HepG2 (cell line): ENCODE data around the gene BCL2L11. TPM values are rescaled to one million over a fixed set of nuclear protein-coding genes. Genes with fewer than 3 reads are reported as not detected.

Source experiments
- ATAC-seq: fragments of 200-7000 bp; cut with Tn5 transposase; 3 replicates; pipeline ENCODE4 v1.9.1; 2020; ENCODE audit warnings: mild to moderate bottlenecking, moderate library complexity
- BruUV-seq: library from RNA; stranded (reverse); fragments of 400-500 nt; replicated peaks from 2 replicates; lab custom pipeline; 2021; lab: Mats Ljungman, UMichigan
- CTCF ChIA-PET: fragments of 300-600 bp; formaldehyde crosslinking; extraction: SDS; loops from one replicate; lab custom pipeline; 2021; ENCODE audit warnings: low total read pairs, inconsistent platforms, low intra/inter-chr PET ratio; lab: Yijun Ruan, JAX
- POLR2A ChIA-PET: fragments of 350-600 bp; sonication (Branson Sonifier 250); formaldehyde crosslinking; loops from one replicate; lab custom pipeline; 2020; ENCODE audit warnings: antibody characterized with exemption, inconsistent platforms; lab: Yijun Ruan, JAX
- DNase-seq: peaks from one replicate; pipeline ENCODE4 v3.0.0-alpha.2; 2015; ENCODE audit warnings: low spot score
- FAIRE-seq: peaks from 3 replicates; lab custom pipeline; 2011; peaks lifted over from hg19 to GRCh38; lab: Jason Lieb, UNC
- H2AFZ ChIP-seq: one replicate; pipeline ENCODE4 v1.6.1; 2011; ENCODE audit warnings: low read length, inconsistent platforms
- H3K27ac ChIP-seq: fragments of 300-600 bp; 3 replicates; pipeline ENCODE4 v1.8.0; 2011; ENCODE audit warnings: mixed run types, mild to moderate bottlenecking, mixed read lengths, low read length, inconsistent platforms; ENCODE audit not compliant: insufficient read depth; ENCODE audit errors: extremely low read length
- H3K27me3 ChIP-seq, 2 experiments: fragments of 200-600 bp in 1 of 2; 2 replicates in 1 of 2; 3 replicates in 1 of 2; pipeline versions ENCODE4 v1.6.0 to v1.8.0; 2011; ENCODE audit warnings: low read length in 2 of 2, mild to moderate bottlenecking in 2 of 2, moderate library complexity in 2 of 2, inconsistent platforms in 1 of 2; ENCODE audit not compliant: insufficient read depth in 2 of 2, control insufficient read depth in 1 of 2
- H3K36me3 ChIP-seq, 2 experiments: fragments of 200-600 bp in 1 of 2; replicated peaks in 1 of 2; 2 replicates in 1 of 2; 3 replicates in 1 of 2; pipeline versions ENCODE4 v1.5.1 to v1.8.0; 2011; ENCODE audit warnings: low read length in 2 of 2, inconsistent platforms in 1 of 2; ENCODE audit not compliant: insufficient read depth in 2 of 2, control insufficient read depth in 1 of 2
- H3K4me1 ChIP-seq: 2 replicates; pipeline ENCODE4 v1.5.1; 2012; ENCODE audit warnings: low read length, inconsistent platforms; ENCODE audit not compliant: insufficient read depth
- H3K4me2 ChIP-seq: 2 replicates; pipeline ENCODE4 v1.6.0; 2011; ENCODE audit warnings: low read depth, low read length, inconsistent platforms
- H3K4me3 ChIP-seq, 3 experiments: fragments of 200-600 bp in 1 of 3; sonication (generic), shearing (Covaris generic) in 1 of 3; replicated peaks in 1 of 3; 2 replicates each; pipeline ENCODE4 v1.5.1; 2011 to 2016; ENCODE audit warnings: low read length in 3 of 3, inconsistent platforms in 2 of 3, low read depth in 2 of 3, mild to moderate bottlenecking in 2 of 3, control low read depth in 1 of 3, mixed read lengths in 1 of 3; ENCODE audit not compliant: insufficient read depth in 1 of 3
- H3K79me2 ChIP-seq: one replicate; pipeline ENCODE4 v1.6.1; 2011; ENCODE audit warnings: low read length, inconsistent platforms; ENCODE audit not compliant: insufficient read depth
- H3K9ac ChIP-seq: 2 replicates; pipeline ENCODE4 v1.6.0; 2011; ENCODE audit warnings: mild to moderate bottlenecking, low read depth, low read length, inconsistent platforms; ENCODE audit not compliant: insufficient read depth
- H3K9me3 ChIP-seq: 2 replicates; pipeline ENCODE4 v1.5.1; 2012; ENCODE audit warnings: mild to moderate bottlenecking, low read length
- H4K20me1 ChIP-seq: 2 replicates; pipeline ENCODE4 v1.6.0; 2011; ENCODE audit warnings: inconsistent platforms, mild to moderate bottlenecking, low read length, moderate library complexity; ENCODE audit not compliant: insufficient read depth
- FLYWCH1 ChIP-seq: sonication (generic); formaldehyde crosslinking; IDR thresholded peaks from 2 replicates; pipeline ENCODE4 v1.8.1; 2023; ENCODE audit warnings: mild to moderate bottlenecking, missing genetic modification reagents
- KLF9 ChIP-seq: IDR thresholded peaks from 2 replicates; pipeline ENCODE4 v1.6.1; 2016; ENCODE audit warnings: low read depth
- PREB ChIP-seq: sonication (generic); formaldehyde crosslinking; IDR thresholded peaks from 2 replicates; pipeline ENCODE4 v1.4.0; 2020; ENCODE audit warnings: missing genetic modification reagents
- TRIM24 ChIP-seq: sonication (generic); formaldehyde crosslinking; IDR thresholded peaks from 2 replicates; pipeline ENCODE4 v1.8.0; 2022; ENCODE audit warnings: mild to moderate bottlenecking, missing genetic modification reagents
- ZBTB40 ChIP-seq, 2 experiments: fragments of 450-650 bp in 1 of 2; sonication (generic) in 1 of 2; formaldehyde crosslinking in 1 of 2; IDR thresholded peaks; 2 replicates each; pipeline versions ENCODE4 v1.6.1 to v1.8.0; 2016 to 2022; ENCODE audit warnings: antibody characterized with exemption in 1 of 2, mild to moderate bottlenecking in 1 of 2, missing genetic modification reagents in 1 of 2
- ZBTB49 ChIP-seq: sonication (generic); formaldehyde crosslinking; IDR thresholded peaks from 2 replicates; pipeline ENCODE4 v1.4.0; 2020; ENCODE audit warnings: missing genetic modification reagents, borderline replicate concordance
- ZNF263 ChIP-seq: sonication (generic); formaldehyde crosslinking; IDR thresholded peaks from 2 replicates; pipeline ENCODE4 v1.4.0; 2020; ENCODE audit warnings: missing genetic modification reagents
- ZNF34 ChIP-seq: sonication (generic); formaldehyde crosslinking; IDR thresholded peaks from 2 replicates; pipeline ENCODE4 v1.4.0; 2020; ENCODE audit warnings: mild to moderate bottlenecking, missing genetic modification reagents, borderline replicate concordance
- ZNF605 ChIP-seq: sonication (generic); formaldehyde crosslinking; IDR thresholded peaks from 2 replicates; pipeline ENCODE4 v1.8.0; 2022; ENCODE audit warnings: mild to moderate bottlenecking, missing genetic modification reagents
- ZNF777 ChIP-seq: sonication (generic); formaldehyde crosslinking; IDR thresholded peaks from 2 replicates; pipeline ENCODE4 v1.4.0; 2020; ENCODE audit warnings: missing genetic modification reagents
- WGBS: methylation state at CpG from one replicate; pipeline ENCODE4 v1.1.6; 2017; ENCODE audit warnings: low lambda C conversion rate; 5-methylcytosine and 5-hydroxymethylcytosine counted together
- in situ Hi-C: cut with HindIII; loops from 2 replicates; pipeline ENCODE4 v1.10.0; 2017; ENCODE audit warnings: low pct_unique_long_range_greater_than_20kb; ENCODE audit not compliant: extremely low pct_ligation_motif_present
- intact Hi-C: fragments of 100-400 bp; cut with micrococcal nuclease; formaldehyde crosslinking; loops from one replicate; pipeline ENCODE4 v1.10.0; 2022; ENCODE audit not compliant: unreplicated experiment
- polyA plus RNA-seq, 8 experiments: library from polyadenylated mRNA; depleted of rRNA in 3 of 8; stranded (reverse) in 7 of 8; unstranded in 1 of 8; fragments of >200 nt; fragmentation: Illumina TruSeq in 4 of 8; extraction: Trizol in 4 of 8; gene quantifications; 2 replicates each; pipeline versions ENCODE4 v1.2.1 to v1.2.3, GENCODE V29; 2011 to 2016; ENCODE audit warnings: low read depth in 4 of 8, missing spikeins in 1 of 8, mixed read lengths in 1 of 8; ENCODE audit not compliant: insufficient read depth in 1 of 8
- total RNA-seq, 5 experiments: library from RNA; depleted of rRNA; stranded (reverse); fragments of >200 nt; fragmentation: Illumina TruSeq; extraction: Trizol; gene quantifications; 2 replicates each; pipeline ENCODE4 v1.2.3, GENCODE V29; 2016; ENCODE audit warnings: low read depth in 1 of 5

BCL2L11 gene
- total and polyA plus RNA-seq, 2 of the 13 experiments (the other 11 are each of a cell fraction or from before 2014, with no cell fraction given): 6.1 to 9.7 TPM

- TF ChIP-seq ZBTB40 (IDR thresholded peaks at IDR 0.05): no peak
- no peak for TF ChIP-seq ZBTB40 (CRISPR knock-in tag; IDR thresholded peaks at IDR 0.05)
Measured at GRCh38 chr2:111148925-111149324, 28.2 kb downstream of the BCL2L11 start (continued).

- H3K27ac ChIP-seq: no peak overlapping the region
- TF ChIP-seq ZNF777 (CRISPR knock-in tag) (no peak), ZBTB49 (CRISPR knock-in tag) (no peak), FLYWCH1 (CRISPR knock-in tag) (no peak), TRIM24 (CRISPR knock-in tag) (no peak), ZNF34 (CRISPR knock-in tag) (no peak), PREB (CRISPR knock-in tag) (no peak), ZNF605 (no peak), KLF9 (CRISPR knock-in tag) (no peak), ZNF263 (CRISPR knock-in tag) (no peak)
- POLR2A ChIA-PET: interaction anchor here (1.6 kb wide), 1 partner anchor 29 kb away, joined by 3 read pairs; the partner anchor contains the start of gene BCL2L11
- H3K4me1 ChIP-seq: peaks cover 20% of the 10 kb centered on the region
- ATAC-seq: no peak
- H4K20me1 ChIP-seq: no peaks in the 10 kb centered on the region
- H3K9ac ChIP-seq: no peak overlapping the region
- no peak overlapping the region for H2AFZ ChIP-seq
- no peaks in the 10 kb centered on the region for H3K27me3 ChIP-seq
- peaks cover 10 to 54% of the 10 kb centered on the region in 2 experiments for H3K36me3 ChIP-seq
- H3K79me2 ChIP-seq: peaks cover 6% of the 10 kb centered on the region
- BruUV-seq: no TSS peak
- H3K9me3 ChIP-seq: no peaks in the 10 kb centered on the region
- in situ Hi-C loops (no loop called here), intact Hi-C loops (no loop called here)
- no peak for FAIRE-seq
- H3K4me3 ChIP-seq: no peak overlapping the region
- no peak for DNase-seq
- WGBS: 98% methylated on average over 7 of the region's 7 CpGs
- CTCF ChIA-PET: no interaction called here
- no peak overlapping the region for H3K4me2 ChIP-seq
Measured at GRCh38 chr2:111149882-111150455, 29.3 kb downstream of the BCL2L11 start.
